AG09319 (cell line): ENCODE results near the gene HNRNPUL1.

ENCODE experiments used
- DNase-seq: peaks from one replicate; pipeline ENCODE4 v3.0.0-alpha.2; 2010; ENCODE audit warnings: low read depth; ENCODE audit errors: extremely low read depth
- CTCF ChIP-seq: IDR thresholded peaks from 2 replicates; pipeline ENCODE4 v1.5.1; 2011; ENCODE audit warnings: low read depth, mild to moderate bottlenecking, inconsistent platforms, low read length, moderate library complexity

HNRNPUL1 gene

GRCh38 chr19:41309180-41310032 lies 45.2 kb downstream of the HNRNPUL1 start:
- no peak for DNase-seq
- no peak for TF ChIP-seq CTCF

- no peak for TF ChIP-seq CTCF
- peak; percentile 65 for DNase-seq
Observed at GRCh38 chr19:41310033-41310831, 46.1 kb downstream of the HNRNPUL1 start, which contains the start of gene CCDC97. TSS of gene CCDC97 (plus strand) at chr19:41310172. CDS start at chr19:41310311, 139 bp downstream.

GRCh38 chr19:41311072-41311471 lies 46.9 kb downstream of the HNRNPUL1 start:
- no peak for TF ChIP-seq CTCF
- DNase-seq: no peak

GRCh38 chr19:41311613-41312012 lies 47.4 kb downstream of the HNRNPUL1 start:
- no peak for DNase-seq
- TF ChIP-seq CTCF: no peak

- no peak for DNase-seq
- TF ChIP-seq CTCF: no peak
Observed at GRCh38 chr19:41316306-41316920, 52.2 kb downstream of the HNRNPUL1 start.

- DNase-seq: no peak
- no peak for TF ChIP-seq CTCF
Observed at GRCh38 chr19:41318696-41319499, 54.7 kb downstream of the HNRNPUL1 start.
